GM12878 (cell line): ENCODE measurements around the gene ZNF3. TPM values are rescaled to one million over a fixed set of nuclear protein-coding genes. Genes with fewer than 3 reads are reported as not detected.

Experiments used
- ATAC-seq: fragments of 200-7000 bp; cut with Tn5 transposase; 3 replicates; pipeline ENCODE4 v1.9.1; 2020; ENCODE audit warnings: mild to moderate bottlenecking, moderate library complexity
- BruUV-seq: library from RNA; stranded (reverse); fragments of 400-500 nt; replicated peaks from 2 replicates; lab custom pipeline; 2021; lab: Mats Ljungman, UMichigan
- CTCF ChIA-PET: fragments of 300-600 bp; sonication (Branson Sonifier 250); formaldehyde crosslinking; extraction: SDS; loops from one replicate; lab custom pipeline; 2021; ENCODE audit warnings: inconsistent platforms; lab: Yijun Ruan, JAX
- POLR2A ChIA-PET: fragments of 350-600 bp; formaldehyde crosslinking; extraction: SDS; loops from one replicate; lab custom pipeline; 2021; ENCODE audit warnings: inconsistent platforms; lab: Charles Lee
- RAD21 ChIA-PET: fragments of 300-600 bp; sonication (Branson Sonifier 250); formaldehyde crosslinking; loops from one replicate; lab custom pipeline; 2023; ENCODE audit warnings: antibody characterized with exemption; ENCODE audit not compliant: unreplicated experiment; lab: Charles Lee
- SMC1A ChIA-PET: fragments of 300-600 bp; sonication (Branson Sonifier 250); formaldehyde crosslinking; loops from one replicate; lab custom pipeline; 2023; ENCODE audit not compliant: unreplicated experiment, uncharacterized antibody; lab: Charles Lee
- DNase-seq: peaks from one replicate; pipeline ENCODE4 v3.0.0-alpha.2; 2011; ENCODE audit warnings: low read depth, low spot score
- FAIRE-seq: peaks from 3 replicates; lab custom pipeline; 2011; peaks lifted over from hg19 to GRCh38; lab: Jason Lieb, UNC
- H2AFZ ChIP-seq: 2 replicates; pipeline ENCODE4 v1.6.0; 2011; ENCODE audit warnings: low read depth, low read length, control low read depth; ENCODE audit not compliant: control insufficient read depth
- H3K27ac ChIP-seq: 2 replicates; pipeline ENCODE4 v1.5.1; 2011; ENCODE audit warnings: control low read depth; ENCODE audit not compliant: control insufficient read depth, insufficient read depth
- H3K27me3 ChIP-seq, 2 experiments: replicated peaks in 1 of 2; 2 replicates each; pipeline versions ENCODE4 v1.6.0 to v1.6.1; 2011; ENCODE audit warnings: low read length in 1 of 2; ENCODE audit not compliant: control insufficient read depth in 2 of 2, insufficient read depth in 2 of 2
- H3K36me3 ChIP-seq, 2 experiments: 2 replicates each; pipeline ENCODE4 v1.5.1; 2011; ENCODE audit warnings: low read length in 1 of 2; ENCODE audit not compliant: control insufficient read depth in 2 of 2, insufficient read depth in 2 of 2
- H3K4me1 ChIP-seq: 2 replicates; pipeline ENCODE4 v1.6.1; 2011; ENCODE audit warnings: mild to moderate bottlenecking, low read length, moderate library complexity, mixed read lengths; ENCODE audit not compliant: control insufficient read depth, insufficient read depth
- H3K4me2 ChIP-seq: 2 replicates; pipeline ENCODE4 v1.6.0; 2011; ENCODE audit warnings: control low read depth; ENCODE audit not compliant: control insufficient read depth, insufficient read depth
- H3K4me3 ChIP-seq: fragments of 200-600 bp; sonication (generic); 2 replicates; pipeline ENCODE4 v1.5.1; 2016
- H3K79me2 ChIP-seq: 2 replicates; pipeline ENCODE4 v1.6.0; 2011; ENCODE audit warnings: low read length; ENCODE audit not compliant: control insufficient read depth, insufficient read depth
- H3K9ac ChIP-seq: 2 replicates; pipeline ENCODE4 v1.8.0; 2011; ENCODE audit warnings: low read length, control low read depth, mixed read lengths; ENCODE audit not compliant: control insufficient read depth, insufficient read depth
- H3K9me3 ChIP-seq: replicated peaks from 3 replicates; pipeline ENCODE4 v1.5.1; 2011; ENCODE audit warnings: mild to moderate bottlenecking, low read length; ENCODE audit not compliant: control insufficient read depth, insufficient read depth
- H4K20me1 ChIP-seq: 2 replicates; pipeline ENCODE4 v1.6.0; 2011; ENCODE audit not compliant: control insufficient read depth, insufficient read depth
- CHD1 ChIP-seq: IDR thresholded peaks from 2 replicates; pipeline ENCODE4 v1.6.1; 2012; ENCODE audit warnings: low read depth, low read length, improper control_type of control experiment
- CREM ChIP-seq: IDR thresholded peaks from 2 replicates; pipeline ENCODE4 v1.6.1; 2014; ENCODE audit warnings: antibody characterized with exemption, low read depth
- HDGF ChIP-seq: fragments of 450-650 bp; IDR thresholded peaks from 2 replicates; pipeline ENCODE4 v1.6.1; 2016; ENCODE audit warnings: antibody characterized with exemption
- NBN ChIP-seq: fragments of 450-650 bp; IDR thresholded peaks from 2 replicates; pipeline ENCODE4 v1.6.1; 2016
- POLR2A ChIP-seq: IDR thresholded peaks from 2 replicates; pipeline ENCODE4 v1.6.1; 2011; ENCODE audit warnings: low read depth, mild to moderate bottlenecking, low read length
- REST ChIP-seq: IDR thresholded peaks from 2 replicates; pipeline ENCODE4 v1.6.1; 2012; ENCODE audit warnings: mild to moderate bottlenecking, low read depth, low read length
- WGBS: methylation state at CpG from one replicate; pipeline ENCODE4 v1.1.6; 2016; ENCODE audit warnings: low lambda C conversion rate; ENCODE audit not compliant: insufficient replicate concordance, insufficient coverage; ENCODE audit errors: missing lambda C conversion rate; 5-methylcytosine and 5-hydroxymethylcytosine counted together
- in situ Hi-C: fragments of 300-500 bp; cut with MboI; formaldehyde crosslinking; loops from 9 replicates; pipeline ENCODE4 v1.14.3; 2018; ENCODE audit warnings: mixed read lengths
- intact Hi-C: fragments of 100-400 bp; cut with micrococcal nuclease; formaldehyde crosslinking; loops from one replicate; pipeline ENCODE4 v1.14.2; 2022; ENCODE audit not compliant: unreplicated experiment
- polyA plus RNA-seq, 11 experiments: library from polyadenylated mRNA; depleted of rRNA in 4 of 11; unstranded in 6 of 11; stranded (reverse) in 5 of 11; fragments of >200 nt; fragmentation: Nextera tagmentation in 4 of 11; fragmentation: Illumina TruSeq in 1 of 11; extraction: Ambion mirVana in 4 of 11; extraction: Trizol in 1 of 11; gene quantifications; 1 replicate in 1 of 11; 2 replicates in 10 of 11; pipeline versions ENCODE4 v1.2.1 to v1.2.3, GENCODE V29; 2011 to 2016; ENCODE audit warnings: inconsistent platforms in 2 of 11, missing spikeins in 2 of 11, low read depth in 1 of 11
- total RNA-seq, 4 experiments: library from RNA; depleted of rRNA in 3 of 4; stranded (reverse); fragments of >200 nt in 3 of 4; fragmentation: Illumina TruSeq in 1 of 4; extraction: Trizol in 1 of 4; gene quantifications; 2 replicates each; pipeline versions ENCODE4 v1.2.1 to v1.2.3, GENCODE V29; 2013 to 2021

Gene ZNF3
- total and polyA plus RNA-seq, 10 of the 15 experiments (the other 5 are each of a cell fraction or from before 2014, with no cell fraction given) = 17.2 to 37.4 (median 29.4) TPM

- TF ChIP-seq REST (no peak), CHD1 (no peak), CREM (no peak), NBN (no peak)
- TF ChIP-seq, all 136 proteins: peak for 0
These were observed 57.4 kb downstream of the ZNF3 start (continued) for GRCh38 chr7:100024020-100024619.

- ChIA-PET SMC1A (no interaction called here), POLR2A (interaction anchor here (0.7 kb wide), 1 partner anchor 8 kb away, joined by 3 read pairs; no protein-coding TSS in a partner anchor)
- intact Hi-C loops = no loop called here
These were observed 58.0 kb downstream of the ZNF3 start for GRCh38 chr7:100023526-100023925.

More at GRCh38 chr7:100023526-100023925, 58.0 kb downstream of the ZNF3 start:
- FAIRE-seq (no peak), ATAC-seq (no peak), DNase-seq (no peak)
- RAD21 ChIA-PET = no interaction called here
- H3K4me3 ChIP-seq = no peak overlapping the region
- H3K9me3 ChIP-seq = no peaks in the 10 kb centered on the region
- peaks cover 18% of the 10 kb centered on the region for H3K79me2 ChIP-seq
- no peak overlapping the region for H3K9ac ChIP-seq
- no peaks in the 10 kb centered on the region for H4K20me1 ChIP-seq
- no peak overlapping the region for H3K4me2 ChIP-seq
- in situ Hi-C loops = no loop called here
- TF ChIP-seq POLR2A (no peak), HDGF (no peak)
- BruUV-seq = TSS peak; percentile 27
- no peaks in the 10 kb centered on the region for H3K27me3 ChIP-seq
- H2AFZ ChIP-seq = no peak overlapping the region
- CTCF ChIA-PET = no interaction called here
- peaks cover 11 to 12% of the 10 kb centered on the region in 2 experiments; a peak in 3 of 4 replicates for H3K36me3 ChIP-seq
- peaks cover 5% of the 10 kb centered on the region; the same call in 1 of the 2 replicates for H3K4me1 ChIP-seq
- H3K27ac ChIP-seq = no peak overlapping the region
- 97% methylated on average over 12 of the region's 12 CpGs for WGBS
